Ishikawa (cell line): ENCODE results near the gene USP37.

ENCODE experiments used
- CEBPB ChIP-seq: IDR thresholded peaks from 2 replicates; pipeline ENCODE4 v1.6.1; 2012
- EGR1 ChIP-seq: IDR thresholded peaks from 2 replicates; pipeline ENCODE4 v1.6.1; 2012
- EP300 ChIP-seq: IDR thresholded peaks from 2 replicates; pipeline ENCODE4 v1.6.1; 2012; ENCODE audit warnings: borderline replicate concordance
- FOXM1 ChIP-seq: IDR thresholded peaks from 2 replicates; pipeline ENCODE4 v1.6.1; 2012; ENCODE audit warnings: low read depth, borderline replicate concordance
- NFIC ChIP-seq: IDR thresholded peaks from 2 replicates; pipeline ENCODE4 v1.6.1; 2012
- RAD21 ChIP-seq: IDR thresholded peaks from 2 replicates; pipeline ENCODE4 v1.6.1; 2012; ENCODE audit warnings: low read depth
- TAF1 ChIP-seq: IDR thresholded peaks from 2 replicates; pipeline ENCODE4 v1.6.1; 2012; ENCODE audit warnings: low read depth, mild to moderate bottlenecking
- TEAD4 ChIP-seq: IDR thresholded peaks from 2 replicates; pipeline ENCODE4 v1.6.1; 2012
- YY1 ChIP-seq: IDR thresholded peaks from 2 replicates; pipeline ENCODE4 v1.6.1; 2012; ENCODE audit warnings: low read depth
- TF ChIP-seq, protein P1 (sequence below): IDR thresholded peaks from 2 replicates; pipeline ENCODE4 v1.6.1; 2012; ENCODE audit warnings: low read depth, mild to moderate bottlenecking
- TF ChIP-seq, protein P2 (sequence below): IDR thresholded peaks from 2 replicates; pipeline ENCODE4 v1.6.1; 2012
- TF ChIP-seq, protein P3 (sequence below): IDR thresholded peaks from 2 replicates; pipeline ENCODE4 v1.6.1; 2012

DNA sequence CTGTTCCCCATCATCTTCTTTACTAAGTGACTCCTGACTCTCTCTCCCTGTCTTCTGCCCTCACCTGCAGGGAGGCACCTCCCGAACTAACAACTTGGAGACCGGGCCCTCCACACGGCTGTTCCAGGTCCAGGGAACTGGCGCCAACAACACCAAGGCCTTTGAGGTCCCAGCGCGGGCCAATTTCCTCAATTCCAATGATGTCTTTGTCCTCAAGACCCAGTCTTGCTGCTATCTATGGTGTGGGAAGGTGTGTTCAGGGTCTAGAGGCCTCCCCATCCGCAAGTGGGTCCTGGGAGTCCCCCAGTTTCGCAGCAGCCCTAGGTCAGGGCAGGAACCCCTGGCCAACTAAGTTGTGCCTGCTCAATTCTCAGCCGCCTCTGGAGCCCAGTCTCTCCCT is 133.7 kb downstream of the USP37 start:
- no peak for TF ChIP-seq RAD21
- TF ChIP-seq, protein P1, sequence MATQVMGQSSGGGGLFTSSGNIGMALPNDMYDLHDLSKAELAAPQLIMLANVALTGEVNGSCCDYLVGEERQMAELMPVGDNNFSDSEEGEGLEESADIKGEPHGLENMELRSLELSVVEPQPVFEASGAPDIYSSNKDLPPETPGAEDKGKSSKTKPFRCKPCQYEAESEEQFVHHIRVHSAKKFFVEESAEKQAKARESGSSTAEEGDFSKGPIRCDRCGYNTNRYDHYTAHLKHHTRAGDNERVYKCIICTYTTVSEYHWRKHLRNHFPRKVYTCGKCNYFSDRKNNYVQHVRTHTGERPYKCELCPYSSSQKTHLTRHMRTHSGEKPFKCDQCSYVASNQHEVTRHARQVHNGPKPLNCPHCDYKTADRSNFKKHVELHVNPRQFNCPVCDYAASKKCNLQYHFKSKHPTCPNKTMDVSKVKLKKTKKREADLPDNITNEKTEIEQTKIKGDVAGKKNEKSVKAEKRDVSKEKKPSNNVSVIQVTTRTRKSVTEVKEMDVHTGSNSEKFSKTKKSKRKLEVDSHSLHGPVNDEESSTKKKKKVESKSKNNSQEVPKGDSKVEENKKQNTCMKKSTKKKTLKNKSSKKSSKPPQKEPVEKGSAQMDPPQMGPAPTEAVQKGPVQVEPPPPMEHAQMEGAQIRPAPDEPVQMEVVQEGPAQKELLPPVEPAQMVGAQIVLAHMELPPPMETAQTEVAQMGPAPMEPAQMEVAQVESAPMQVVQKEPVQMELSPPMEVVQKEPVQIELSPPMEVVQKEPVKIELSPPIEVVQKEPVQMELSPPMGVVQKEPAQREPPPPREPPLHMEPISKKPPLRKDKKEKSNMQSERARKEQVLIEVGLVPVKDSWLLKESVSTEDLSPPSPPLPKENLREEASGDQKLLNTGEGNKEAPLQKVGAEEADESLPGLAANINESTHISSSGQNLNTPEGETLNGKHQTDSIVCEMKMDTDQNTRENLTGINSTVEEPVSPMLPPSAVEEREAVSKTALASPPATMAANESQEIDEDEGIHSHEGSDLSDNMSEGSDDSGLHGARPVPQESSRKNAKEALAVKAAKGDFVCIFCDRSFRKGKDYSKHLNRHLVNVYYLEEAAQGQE: no peak
- TF ChIP-seq YY1: no peak
- TF ChIP-seq, protein P2, sequence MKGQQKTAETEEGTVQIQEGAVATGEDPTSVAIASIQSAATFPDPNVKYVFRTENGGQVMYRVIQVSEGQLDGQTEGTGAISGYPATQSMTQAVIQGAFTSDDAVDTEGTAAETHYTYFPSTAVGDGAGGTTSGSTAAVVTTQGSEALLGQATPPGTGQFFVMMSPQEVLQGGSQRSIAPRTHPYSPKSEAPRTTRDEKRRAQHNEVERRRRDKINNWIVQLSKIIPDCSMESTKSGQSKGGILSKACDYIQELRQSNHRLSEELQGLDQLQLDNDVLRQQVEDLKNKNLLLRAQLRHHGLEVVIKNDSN: no peak
- no peak for TF ChIP-seq EP300
- no peak for TF ChIP-seq EGR1
- no peak for TF ChIP-seq TEAD4
- TF ChIP-seq, protein P3, sequence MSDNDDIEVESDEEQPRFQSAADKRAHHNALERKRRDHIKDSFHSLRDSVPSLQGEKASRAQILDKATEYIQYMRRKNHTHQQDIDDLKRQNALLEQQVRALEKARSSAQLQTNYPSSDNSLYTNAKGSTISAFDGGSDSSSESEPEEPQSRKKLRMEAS: no peak
- TF ChIP-seq TAF1: no peak
- no peak for TF ChIP-seq CEBPB
- no peak for TF ChIP-seq NFIC
- TF ChIP-seq FOXM1: no peak
